Caki2 (cell line): ENCODE measurements around the gene PCSK5. TPM values are rescaled to one million over a fixed set of nuclear protein-coding genes. Genes with fewer than 3 reads are reported as not detected.

Source experiments
- DNase-seq: peaks from one replicate; pipeline ENCODE4 v3.0.0-alpha.2; 2015; ENCODE audit warnings: low read depth
- in situ Hi-C: cut with HindIII; loops from 2 replicates; pipeline ENCODE4 v1.10.0; 2016; ENCODE audit warnings: low sequenced_read_pairs, low pct_unique_long_range_greater_than_20kb, mixed read lengths
- total RNA-seq: library from RNA; depleted of rRNA; stranded (reverse); fragments of >200 nt; shearing (Covaris generic); gene quantifications from 2 replicates; pipeline ENCODE4 v1.2.3, GENCODE V29; 2014; ENCODE audit warnings: low replicate concordance

PCSK5 gene
- total RNA-seq, 1 experiment from 2014 or later = 104 TPM

DNA sequence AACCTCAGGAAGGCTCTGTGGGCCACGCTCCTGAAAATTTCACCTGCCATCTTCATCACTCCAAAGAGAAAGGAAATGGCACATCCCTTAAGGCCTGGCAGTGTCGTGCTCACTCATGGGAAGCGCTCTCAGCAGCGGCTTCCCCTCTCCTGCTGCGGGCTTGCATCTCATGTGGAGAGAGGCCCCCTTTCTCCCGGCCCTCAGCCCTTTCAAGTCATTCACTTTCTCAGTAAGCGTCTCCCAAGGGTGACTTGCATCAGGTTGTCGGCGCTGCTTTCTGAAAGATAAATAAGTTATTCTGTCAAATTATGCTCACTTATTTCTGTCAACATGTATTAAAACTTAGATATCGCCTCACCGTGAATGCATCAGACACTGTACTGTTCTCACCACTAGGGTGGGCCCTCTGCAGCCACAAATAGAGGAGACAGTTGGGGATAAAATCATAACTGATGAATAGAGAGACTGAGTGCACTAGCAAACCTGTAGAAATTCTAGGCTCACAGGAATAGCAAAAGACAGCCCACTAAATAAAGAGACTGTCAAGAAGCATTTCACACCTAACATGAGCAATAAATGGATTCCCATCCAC, 329.2 kb downstream of the PCSK5 start:
- DNase-seq = no peak
- in situ Hi-C loops = no loop called here

- DNase-seq = no peak
- in situ Hi-C loops = no loop called here
Measured at GRCh38 chr9:76221423-76221822, 330.9 kb downstream of the PCSK5 start.

GRCh38 chr9:76223749-76224340, 333.4 kb downstream of the PCSK5 start:
- DNase-seq = no peak
- in situ Hi-C loops = no loop called here

GRCh38 chr9:76227156-76227555, 336.7 kb downstream of the PCSK5 start:
- no peak for DNase-seq
- in situ Hi-C loops = no loop called here

DNA sequence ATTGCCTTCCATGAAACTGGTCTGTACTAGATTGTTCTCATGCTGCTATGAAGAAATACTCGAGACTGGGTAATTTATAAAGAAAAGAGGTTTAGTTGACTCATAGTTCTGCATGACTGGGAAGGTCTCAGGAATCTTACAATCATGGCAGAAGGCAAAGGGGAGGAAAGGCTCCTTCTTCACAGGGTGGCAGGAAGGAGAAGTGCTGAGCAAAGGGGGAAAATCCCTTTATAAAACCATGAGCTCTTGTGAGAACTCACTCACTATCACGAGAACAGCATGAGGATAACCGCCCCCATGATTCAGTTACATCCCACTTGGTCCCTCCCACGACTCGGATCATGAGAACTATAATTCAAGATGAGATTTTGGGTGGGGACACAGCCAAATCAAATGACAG, 340.5 kb downstream of the PCSK5 start:
- in situ Hi-C loops = no loop called here
- peak; percentile 23 for DNase-seq

- no peak for DNase-seq
- in situ Hi-C loops = no loop called here
Measured at GRCh38 chr9:76232861-76233489, 342.5 kb downstream of the PCSK5 start.

GRCh38 chr9:76240578-76240977, 350.1 kb downstream of the PCSK5 start:
- DNase-seq = no peak
- in situ Hi-C loops = no loop called here

- no peak for DNase-seq
- in situ Hi-C loops = no loop called here
Measured at GRCh38 chr9:76245518-76245917, 355.0 kb downstream of the PCSK5 start.

GRCh38 chr9:76246680-76247079, 356.2 kb downstream of the PCSK5 start:
- in situ Hi-C loops = no loop called here
- no peak for DNase-seq

DNA sequence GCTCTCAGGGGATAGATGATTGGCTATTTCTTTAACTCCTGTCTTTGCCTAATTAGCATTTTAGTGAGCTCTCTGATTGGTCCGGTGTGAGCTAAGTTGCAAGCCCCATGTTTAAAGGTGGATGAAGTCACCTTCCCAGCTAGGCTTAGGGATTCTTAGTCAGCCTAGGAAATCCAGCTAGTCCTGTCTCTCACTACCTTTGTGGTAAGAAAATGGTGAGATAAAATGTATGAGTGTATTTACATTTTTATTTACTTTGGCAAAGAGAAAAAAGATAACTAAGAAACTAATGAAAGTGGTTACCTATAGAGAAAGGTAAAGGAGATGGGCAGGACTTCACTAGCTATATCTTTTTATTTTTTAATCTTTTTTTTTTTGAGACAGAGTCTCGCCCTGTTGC, 357.0 kb downstream of the PCSK5 start:
- DNase-seq = no peak
- in situ Hi-C loops = no loop called here

DNA sequence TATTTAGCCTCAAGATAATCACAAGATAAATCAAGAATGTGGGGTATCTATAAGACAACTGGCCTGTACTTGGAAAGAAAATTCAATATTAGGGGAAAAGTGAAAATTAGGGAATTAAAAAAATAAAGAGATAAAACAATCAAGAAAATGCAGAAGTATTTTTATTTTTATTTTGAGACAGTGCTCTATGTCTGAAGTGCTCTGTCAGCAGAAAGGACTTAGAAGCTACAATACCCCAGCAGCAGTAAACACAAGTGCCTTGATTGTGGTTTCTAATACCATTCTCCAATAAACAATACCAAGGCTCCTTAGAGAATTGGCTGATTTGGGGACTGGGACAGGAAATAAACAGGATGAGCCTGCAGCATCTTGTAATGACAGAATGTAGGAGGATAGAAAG, 358.8 kb downstream of the PCSK5 start:
- DNase-seq = no peak
- in situ Hi-C loops = no loop called here

DNA sequence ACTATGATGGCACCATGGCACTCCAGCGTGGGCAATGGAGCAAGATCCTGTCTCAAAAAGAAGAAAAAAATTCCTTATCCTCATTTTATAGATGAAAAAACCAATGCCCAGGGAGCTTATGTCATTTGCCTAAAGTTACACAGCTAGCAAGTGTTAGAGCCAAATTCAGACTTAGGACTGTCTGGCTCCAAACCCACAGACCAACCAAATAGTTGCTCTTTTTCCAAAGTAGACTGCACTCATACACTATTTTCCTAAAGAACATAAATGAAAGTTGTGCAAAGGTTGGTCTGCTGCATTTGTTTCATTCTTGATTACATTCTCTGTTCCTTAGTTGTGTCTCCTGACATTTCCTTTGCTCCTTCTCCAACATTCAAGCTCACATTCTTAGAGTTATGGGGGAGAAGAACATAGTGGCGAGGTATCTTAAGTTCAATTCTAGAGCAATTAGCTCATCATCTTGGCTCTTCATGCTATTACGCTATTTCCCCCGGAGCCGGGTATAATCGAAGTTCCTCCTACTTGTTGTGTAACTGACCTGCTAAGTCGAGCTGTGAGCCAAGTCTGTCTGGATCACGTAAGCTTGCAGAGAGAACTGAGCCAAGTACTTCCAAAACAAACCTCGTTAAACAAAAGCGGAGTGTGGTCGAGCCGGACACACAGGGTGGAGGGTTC, 365.4 kb downstream of the PCSK5 start:
- in situ Hi-C loops = no loop called here
- no peak for DNase-seq

DNA sequence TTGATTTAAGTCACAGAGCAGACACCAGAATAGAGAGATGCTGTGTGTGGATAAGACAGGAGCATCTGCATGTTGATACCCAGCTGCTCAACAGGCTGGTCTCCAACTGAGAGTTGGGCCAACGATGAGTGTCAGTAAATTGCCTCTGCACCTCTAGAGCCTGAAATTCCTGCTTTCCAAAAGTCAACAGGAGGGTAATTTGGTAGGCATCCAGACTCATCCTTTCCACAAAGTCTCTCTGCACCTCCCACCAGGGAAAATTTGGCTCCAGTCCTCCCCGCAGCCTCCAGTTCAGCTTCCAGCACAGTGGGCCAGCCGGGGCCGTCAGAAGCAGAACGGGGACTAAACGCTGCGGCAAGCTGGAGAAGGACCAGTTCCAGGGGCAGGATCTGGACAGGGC, 366.8 kb downstream of the PCSK5 start:
- DNase-seq = no peak
- in situ Hi-C loops = no loop called here

- DNase-seq = no peak
- in situ Hi-C loops = no loop called here
Measured at GRCh38 chr9:76266649-76267283, 376.3 kb downstream of the PCSK5 start.

- in situ Hi-C loops = no loop called here
- no peak for DNase-seq
Measured at GRCh38 chr9:76267284-76267652, 376.8 kb downstream of the PCSK5 start.

- peak; percentile 2 for DNase-seq
- in situ Hi-C loops = no loop called here
Measured at GRCh38 chr9:76269789-76270188, 379.3 kb downstream of the PCSK5 start.

- no peak for DNase-seq
- in situ Hi-C loops = no loop called here
Measured at GRCh38 chr9:76271755-76272154, 381.3 kb downstream of the PCSK5 start.

- DNase-seq = no peak
- in situ Hi-C loops = no loop called here
Measured at GRCh38 chr9:76289042-76289441, 398.6 kb downstream of the PCSK5 start.

DNA sequence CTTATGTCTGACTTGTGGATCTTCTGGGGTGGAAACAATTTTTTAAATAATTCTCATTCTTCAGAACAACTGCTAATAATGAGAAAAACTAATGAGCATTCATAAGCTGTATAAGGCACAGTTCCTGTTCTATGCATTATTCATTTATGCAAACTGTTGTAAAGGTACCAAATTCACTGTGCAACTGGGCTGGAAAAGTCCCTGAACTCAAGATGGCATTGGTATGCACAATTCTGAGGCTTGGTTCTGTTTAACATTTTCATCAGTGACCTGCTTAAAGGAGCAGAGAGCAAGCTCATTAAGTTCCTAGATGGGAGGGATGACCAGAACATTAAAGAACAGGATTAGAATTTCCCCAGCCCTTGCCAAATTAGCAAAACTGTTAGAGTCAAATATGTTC, 399.2 kb downstream of the PCSK5 start:
- no peak for DNase-seq
- in situ Hi-C loops = no loop called here
